ENCODE data around the gene GMPS. TPM values are rescaled to one million over a fixed set of nuclear protein-coding genes. Genes with fewer than 3 reads are reported as not detected.

GMPS gene
- total and polyA plus RNA-seq, 2 donors (not counting 3 experiments of a cell fraction or from before 2014, with no cell fraction given) = 18.7 to 67.5 TPM

GRCh38 chr3:155919728-155920127 is 49.3 kb downstream of the GMPS start:
- Histone ChIP-seq H3K79me2 (ENCODE audit: control insufficient read depth, insufficient read depth, low read length) (no peaks in the 10 kb centered on the region), H3K9me3 (replicated peaks; ENCODE audit: control insufficient read depth, insufficient read depth, low read length) (no peaks in the 10 kb centered on the region), H3K27me3 (ENCODE audit: control insufficient read depth in 2 of 2, insufficient read depth in 2 of 2, low read length in 2 of 2) (no peaks in the 10 kb centered on the region), H3K27ac (ENCODE audit: insufficient read depth, low read depth, low read length) (no peak overlapping the region), H3K4me3 (replicated peaks in 1 of 3; ENCODE audit: insufficient read depth in 1 of 3, low read depth in 1 of 3, low read length in 3 of 3) (no peak overlapping the region), H3K4me2 (ENCODE audit: insufficient read depth, low read length) (no peak overlapping the region), H3K4me1 (ENCODE audit: control insufficient read depth, extremely low read depth, insufficient read depth, low read length) (no peaks in the 10 kb centered on the region), H3K9me1 (replicated peaks; ENCODE audit: control insufficient read depth, extremely low read depth, insufficient read depth, low read length) (no peaks in the 10 kb centered on the region), H3K36me3 (ENCODE audit: control insufficient read depth in 2 of 2, extremely low read depth in 1 of 2, insufficient read depth in 2 of 2, low read length in 2 of 2) (peaks cover 0 to 13% of the 10 kb centered on the region in 2 experiments), H3K9ac (replicated peaks; ENCODE audit: extremely low read depth, insufficient read depth, low read length) (no peak overlapping the region), H4K20me1 (replicated peaks; ENCODE audit: control insufficient read depth, extremely low read depth, insufficient read depth, low read length) (no peaks in the 10 kb centered on the region), H2AFZ (ENCODE audit: low read depth, low read length) (no peak overlapping the region)
- ChIA-PET POLR2A (no interaction called here), CTCF (no interaction called here)
- intact Hi-C loops (cut with micrococcal nuclease) = no loop called here
- no peak for TF ChIP-seq MYC (IDR thresholded peaks at IDR 0.05; ENCODE audit: low read depth, low read length)
- TF ChIP-seq GATA2 (IDR thresholded peaks at IDR 0.05; ENCODE audit: insufficient read depth, insufficient read length, low read depth, low read length) = no peak
- no peak for TF ChIP-seq MAX (IDR thresholded peaks at IDR 0.05; ENCODE audit: insufficient read depth, insufficient read length)
- no peak for TF ChIP-seq FOS (IDR thresholded peaks at IDR 0.05; ENCODE audit: borderline replicate concordance, insufficient read depth, low read length)
- no peak for TF ChIP-seq CTCF (IDR thresholded peaks at IDR 0.05; ENCODE audit: extremely low read depth in 1 of 2, insufficient read depth in 1 of 2, low read depth in 1 of 2, low read length in 2 of 2)
- no peak for TF ChIP-seq JUN (IDR thresholded peaks at IDR 0.05; ENCODE audit: borderline replicate concordance, insufficient read depth, insufficient read length, low read depth)
- no peak for TF ChIP-seq POLR2AphosphoS5 (IDR thresholded peaks at IDR 0.05; ENCODE audit: insufficient read depth, low read depth, low read length)
- no peak for TF ChIP-seq EZH2 (IDR thresholded peaks at IDR 0.05; ENCODE audit: borderline replicate concordance, low read depth, low read length, severe bottlenecking)
- TF ChIP-seq POLR2A (IDR thresholded peaks at IDR 0.05; ENCODE audit: low read depth, low read length) = no peak
- dilution Hi-C loops (cut with MboI; ENCODE audit: extremely low pct_ligation_motif_present, low sequenced_read_pairs) = no loop called here
- no TSS peak for BruUV-seq (replicated peaks)
- no peak for DNase-seq (ENCODE audit: low read depth, low spot score)
- no peak for FAIRE-seq
